DND-41 (cell line): Measurements from ENCODE around the gene MAN1A1.

Experiments
- ATAC-seq: fragments of 200-7000 bp; cut with Tn5 transposase; 3 replicates; pipeline ENCODE4 v1.9.1; 2021; ENCODE audit warnings: low read depth; ENCODE audit not compliant: insufficient read depth
- DNase-seq: peaks from one replicate; pipeline ENCODE4 v3.0.0-alpha.2; 2020
- H2AFZ ChIP-seq: 2 replicates; pipeline ENCODE4 v1.6.0; 2012; ENCODE audit warnings: low read depth, low read length
- H3K27ac ChIP-seq: 2 replicates; pipeline ENCODE4 v1.5.1; 2012; ENCODE audit warnings: low read length, inconsistent platforms
- H3K27me3 ChIP-seq: fragments of 200-600 bp; sonication (generic); 2 replicates; pipeline ENCODE4 v1.6.0; 2012; ENCODE audit warnings: low read length, mild to moderate bottlenecking, inconsistent platforms; ENCODE audit not compliant: insufficient read depth, poor library complexity
- H3K36me3 ChIP-seq: 2 replicates; pipeline ENCODE4 v1.5.1; 2012; ENCODE audit warnings: low read length, inconsistent platforms; ENCODE audit not compliant: insufficient read depth
- H3K4me1 ChIP-seq: 2 replicates; pipeline ENCODE4 v1.5.1; 2012; ENCODE audit warnings: mild to moderate bottlenecking, low read length; ENCODE audit not compliant: insufficient read depth
- H3K4me2 ChIP-seq: 2 replicates; pipeline ENCODE4 v1.6.0; 2012; ENCODE audit warnings: mild to moderate bottlenecking, moderate library complexity, low read length, inconsistent platforms; ENCODE audit not compliant: insufficient read depth
- H3K4me3 ChIP-seq, 2 experiments: fragments of 200-600 bp in 1 of 2; shearing (Covaris generic) in 1 of 2; 2 replicates each; pipeline ENCODE4 v1.5.1; 2012 to 2016; ENCODE audit warnings: inconsistent platforms in 2 of 2, low read length in 2 of 2, mild to moderate bottlenecking in 2 of 2, low read depth in 1 of 2, moderate library complexity in 1 of 2
- H3K79me2 ChIP-seq: 2 replicates; pipeline ENCODE4 v1.6.0; 2012; ENCODE audit warnings: low read length, inconsistent platforms; ENCODE audit not compliant: insufficient read depth
- H3K9ac ChIP-seq: 2 replicates; pipeline ENCODE4 v1.6.0; 2012; ENCODE audit warnings: low read depth, mild to moderate bottlenecking, inconsistent platforms, low read length, moderate library complexity
- H3K9me3 ChIP-seq: 2 replicates; pipeline ENCODE4 v1.5.1; 2012; ENCODE audit warnings: low read length, moderate library complexity, mild to moderate bottlenecking, inconsistent platforms; ENCODE audit not compliant: insufficient read depth, severe bottlenecking
- H4K20me1 ChIP-seq: 2 replicates; pipeline ENCODE4 v1.6.0; 2012; ENCODE audit warnings: low read length; ENCODE audit not compliant: insufficient read depth
- CTCF ChIP-seq: IDR thresholded peaks from 2 replicates; pipeline ENCODE4 v1.5.1; 2012; ENCODE audit warnings: borderline replicate concordance, low read length, moderate library complexity, mild to moderate bottlenecking; ENCODE audit not compliant: poor library complexity, severe bottlenecking; ENCODE audit errors: extremely low read depth
- EZH2 ChIP-seq: IDR thresholded peaks from 3 replicates; pipeline ENCODE4 v1.6.1; 2012; ENCODE audit warnings: borderline replicate concordance, low read depth, mild to moderate bottlenecking, moderate library complexity, low read length, inconsistent platforms; ENCODE audit not compliant: severe bottlenecking

MAN1A1 gene

GRCh38 chr6:119329794-119330180 is 19.8 kb downstream of the MAN1A1 start:
- Histone ChIP-seq H3K27me3 (no peaks in the 10 kb centered on the region), H3K27ac (no peak overlapping the region), H4K20me1 (peaks cover 14% of the 10 kb centered on the region; the same call in 1 of the 2 replicates), H3K79me2 (peaks cover 42% of the 10 kb centered on the region), H3K9ac (no peak overlapping the region), H3K36me3 (no peaks in the 10 kb centered on the region; the same call in none of the 2 replicates), H3K4me3 (no peak overlapping the region), H3K9me3 (no peaks in the 10 kb centered on the region), H3K4me2 (no peak overlapping the region), H3K4me1 (peaks cover 33% of the 10 kb centered on the region), H2AFZ (no peak overlapping the region)
- no peak for TF ChIP-seq CTCF
- TF ChIP-seq EZH2: no peak
- DNase-seq (no peak), ATAC-seq (no peak)

- no peak overlapping the region for H2AFZ ChIP-seq
- H3K9me3 ChIP-seq: no peaks in the 10 kb centered on the region
- DNase-seq (no peak), ATAC-seq (no peak)
- no peak overlapping the region for H3K4me2 ChIP-seq
- TF ChIP-seq EZH2 (no peak), CTCF (no peak)
- H3K4me1 ChIP-seq: peaks cover 33% of the 10 kb centered on the region
- peaks cover 42% of the 10 kb centered on the region for H3K79me2 ChIP-seq
- no peaks in the 10 kb centered on the region for H3K27me3 ChIP-seq
- H3K27ac ChIP-seq: no peak overlapping the region
- no peak overlapping the region for H3K9ac ChIP-seq
- H4K20me1 ChIP-seq: peaks cover 14% of the 10 kb centered on the region; the same call in 1 of the 2 replicates
- no peak overlapping the region for H3K4me3 ChIP-seq
- no peaks in the 10 kb centered on the region; the same call in none of the 2 replicates for H3K36me3 ChIP-seq
Observed at GRCh38 chr6:119328892-119329793, 20.4 kb downstream of the MAN1A1 start.

GRCh38 chr6:119328254-119328653 is 21.3 kb downstream of the MAN1A1 start:
- no peak for TF ChIP-seq CTCF
- no peak for TF ChIP-seq EZH2
- Histone ChIP-seq H3K9ac (no peak overlapping the region), H4K20me1 (peaks cover 14% of the 10 kb centered on the region; the same call in 1 of the 2 replicates), H3K27ac (no peak overlapping the region), H3K79me2 (peaks cover 36% of the 10 kb centered on the region), H3K36me3 (no peaks in the 10 kb centered on the region; the same call in none of the 2 replicates), H3K27me3 (no peaks in the 10 kb centered on the region), H2AFZ (no peak overlapping the region), H3K4me1 (peaks cover 38% of the 10 kb centered on the region), H3K4me3 (no peak overlapping the region), H3K4me2 (no peak overlapping the region), H3K9me3 (no peaks in the 10 kb centered on the region)
- DNase-seq (no peak), ATAC-seq (no peak)
